Peyer's patch (tissue), 4 donors: ENCODE data around the gene HBEGF.

ENCODE experiments used
- CTCF ChIP-seq, 6 experiments: fragments of 450-650 bp in 4 of 6; fragments of 200-600 bp in 2 of 6; sonication (generic) in 1 of 6; IDR thresholded peaks; one replicate each; pipeline ENCODE4 v1.5.1; 2017 to 2019; ENCODE audit warnings: antibody characterized with exemption in 6 of 6, mild to moderate bottlenecking in 3 of 6, moderate library complexity in 1 of 6
- POLR2A ChIP-seq, 2 donors: fragments of 450-650 bp; IDR thresholded peaks; one replicate each; pipeline ENCODE4 v1.5.1; 2017; ENCODE audit warnings: antibody characterized with exemption in 2 of 2, mild to moderate bottlenecking in 2 of 2, moderate library complexity in 2 of 2

GRCh38 chr5:140298183-140298601 lies 48.2 kb downstream of the HBEGF start:
- no peak for TF ChIP-seq CTCF (IDR thresholded peaks at IDR 0.05)
- TF ChIP-seq POLR2A (IDR thresholded peaks at IDR 0.05), result no peak
